Right renal cortex interstitium (tissue), 3 donors: ENCODE measurements around the gene GMDS. TPM values are rescaled to one million over a fixed set of nuclear protein-coding genes. Genes with fewer than 3 reads are reported as not detected.
A peak's percentile ranks its signal among the peaks of the same experiment; 100 is the strongest.

Source experiments
- DNase-seq, 3 donors: peaks; one replicate each; pipeline ENCODE4 v3.0.0-alpha.2; 2013; ENCODE audit warnings: low read depth in 3 of 3, low spot score in 2 of 3
- polyA plus RNA-seq, 3 donors: library from polyadenylated mRNA; unstranded; fragments of 120-200 nt; gene quantifications; one replicate each; pipeline ENCODE4 v1.2.1, GENCODE V29; 2013; ENCODE audit not compliant: insufficient read length in 3 of 3

Gene GMDS
- polyA plus RNA-seq, 3 donors: 70.8 to 90.1 (median 74.0) TPM

DNA sequence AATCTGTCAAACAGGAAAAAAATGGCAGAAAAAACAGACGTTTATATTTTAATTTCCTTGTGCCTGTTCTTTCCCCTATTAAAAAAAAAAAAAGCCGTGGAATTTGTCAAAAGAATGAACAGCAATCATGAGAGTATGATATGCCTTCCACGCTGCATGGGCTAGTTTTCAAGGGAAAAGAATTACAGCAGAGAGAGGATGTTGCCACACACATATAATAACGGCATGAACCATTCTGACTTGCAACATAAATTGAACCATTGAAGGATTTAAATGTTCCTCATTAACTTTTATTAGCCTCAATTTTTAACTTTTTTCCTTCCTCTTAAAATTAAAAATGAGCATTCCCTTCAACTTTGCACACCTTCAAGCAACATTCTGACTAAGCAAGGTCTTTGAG is 333.9 kb downstream of the GMDS start:
- DNase-seq: no peak

DNA sequence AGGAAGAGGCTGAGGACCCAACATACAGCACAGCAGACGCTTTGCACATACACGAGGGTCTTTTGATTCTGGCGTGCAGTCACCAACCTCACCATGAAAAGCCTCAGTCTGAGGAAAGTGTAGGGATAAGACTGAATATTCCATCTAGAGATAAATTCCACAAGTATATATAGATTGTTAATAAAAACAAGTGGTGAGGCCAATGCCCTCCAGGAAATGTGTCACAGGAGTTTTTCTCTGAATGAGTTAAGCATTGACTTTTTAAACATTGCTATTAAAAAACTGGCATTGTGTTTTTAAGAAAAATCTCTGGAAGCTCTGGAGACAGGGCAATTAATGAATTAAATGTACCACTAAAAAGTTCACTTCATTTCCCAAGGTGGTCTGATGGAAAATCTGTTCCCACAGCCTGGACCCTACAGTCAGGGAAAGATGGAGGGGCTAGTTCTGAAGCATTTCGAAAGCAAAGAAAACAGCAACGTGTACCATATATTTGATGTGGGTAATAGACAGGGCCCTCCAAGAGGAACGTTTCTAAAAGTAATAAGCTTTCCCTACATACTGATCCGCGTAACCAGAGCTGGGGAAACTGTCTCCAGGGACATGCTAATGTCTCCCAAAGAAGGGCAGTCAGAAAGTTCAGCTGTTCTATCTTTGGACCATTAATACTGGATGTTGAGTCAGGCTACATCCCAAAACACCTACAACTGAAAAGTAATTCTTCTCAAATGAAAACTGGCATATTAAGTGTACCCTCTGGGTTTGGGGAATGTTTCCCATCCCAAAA is 334.6 kb downstream of the GMDS start:
- DNase-seq: no peak

GRCh38 chr6:1908784-1909183 is 336.6 kb downstream of the GMDS start:
- no peak for DNase-seq

DNA sequence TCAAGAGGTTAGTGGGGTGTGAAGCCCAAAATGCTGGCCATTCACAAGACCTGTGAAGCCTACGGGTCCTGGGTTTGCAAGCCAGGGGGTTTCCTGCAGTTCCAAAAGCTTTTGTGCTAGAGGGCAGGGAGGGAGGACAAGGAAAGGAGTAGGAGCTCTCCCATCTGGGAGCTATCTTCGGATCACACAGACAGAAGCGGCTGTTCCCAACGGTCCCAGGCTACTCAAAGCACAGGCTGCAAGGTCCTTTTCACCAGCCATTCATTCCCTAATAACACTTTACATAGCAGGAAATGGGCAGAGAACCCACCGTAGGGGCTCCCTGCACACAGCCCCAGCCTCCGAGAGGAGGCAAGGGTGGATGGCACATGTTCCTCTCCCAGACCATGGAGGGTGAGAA is 338.8 kb downstream of the GMDS start:
- no peak for DNase-seq

DNA sequence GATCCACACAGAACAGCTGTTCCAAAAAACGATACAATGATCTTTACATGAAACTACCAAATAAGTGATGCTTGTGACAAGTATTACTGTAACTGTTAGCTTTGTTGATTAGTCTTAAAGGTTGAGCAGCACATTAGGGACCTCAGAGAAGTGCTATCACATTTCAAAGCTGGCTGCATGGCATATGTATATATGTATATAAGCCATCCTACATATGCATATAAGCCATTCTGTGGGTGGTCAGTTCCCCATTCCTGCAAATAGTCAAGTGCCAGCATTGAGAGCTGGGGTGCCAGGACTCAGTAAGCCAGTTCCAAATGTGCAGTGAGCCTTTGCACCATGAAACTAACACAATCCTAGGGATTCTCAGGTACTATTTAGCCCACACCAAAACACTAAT is 339.4 kb downstream of the GMDS start:
- no peak for DNase-seq

DNA sequence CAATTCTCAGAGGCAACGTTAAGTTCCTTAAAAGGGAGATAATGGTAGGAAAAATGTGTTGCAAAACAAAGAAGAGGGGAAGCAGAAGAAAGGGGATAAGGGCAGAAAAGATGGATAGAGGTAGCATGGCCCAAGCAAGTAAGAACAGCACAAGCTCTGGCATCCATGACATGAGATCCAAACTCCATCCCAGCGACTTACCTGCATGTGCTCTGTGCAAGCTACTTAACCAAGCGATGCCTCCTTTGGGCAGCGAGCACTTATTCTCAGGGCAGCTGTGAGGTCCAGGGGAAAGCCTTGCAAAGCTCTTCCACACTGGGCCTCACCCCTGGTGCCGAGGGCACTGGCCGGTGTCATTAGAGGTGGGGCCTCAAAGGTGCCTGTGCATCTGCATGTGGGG is 340.5 kb downstream of the GMDS start:
- DNase-seq: no peak

GRCh38 chr6:1904466-1904799 is 341.0 kb downstream of the GMDS start:
- DNase-seq: no peak

- DNase-seq: peak in 2 of 3 donors; percentile 75 to 80
Observed at GRCh38 chr6:1903780-1904465, 341.5 kb downstream of the GMDS start.

DNA sequence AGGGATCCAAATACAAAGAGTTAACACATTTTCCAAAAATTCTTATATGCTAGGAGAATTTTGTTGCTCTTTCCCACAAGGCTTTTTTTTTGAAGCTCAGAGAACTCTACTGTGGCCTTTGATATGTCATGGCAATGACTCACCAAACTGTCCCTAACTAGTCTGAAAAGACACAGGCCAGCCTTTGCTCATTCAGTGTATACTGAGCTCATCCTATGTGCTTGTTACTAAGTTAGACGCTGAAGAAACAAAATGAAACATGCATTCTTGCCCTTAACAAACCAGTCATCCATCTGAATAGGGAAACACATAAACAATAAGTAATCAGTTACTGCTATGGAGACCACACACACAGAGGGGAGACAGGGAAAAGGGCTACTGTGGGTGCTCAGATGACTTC is 343.8 kb downstream of the GMDS start:
- DNase-seq: no peak

DNA sequence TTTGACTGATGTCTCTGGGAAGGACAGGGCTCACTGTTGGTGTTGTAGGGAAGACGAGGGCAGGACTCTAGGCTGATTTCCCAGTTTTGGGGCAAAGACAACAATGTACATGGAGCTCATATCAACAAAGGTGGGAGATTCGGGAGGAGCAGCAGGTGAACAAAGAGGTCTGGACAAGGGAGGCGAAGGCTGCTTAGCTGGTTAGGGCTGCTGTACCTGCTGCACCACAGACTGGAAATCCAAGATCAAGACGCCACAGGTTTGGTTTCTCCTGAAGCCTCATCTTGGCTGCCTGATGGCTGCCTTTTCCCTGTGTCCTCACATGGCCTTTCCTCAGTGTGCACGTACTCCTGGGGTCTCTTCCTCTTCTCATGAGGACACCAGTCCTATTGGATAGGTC is 348.5 kb downstream of the GMDS start:
- no peak for DNase-seq

GRCh38 chr6:1895721-1896120 is 349.7 kb downstream of the GMDS start:
- DNase-seq: no peak

GRCh38 chr6:1894954-1895353 is 350.5 kb downstream of the GMDS start:
- DNase-seq: no peak

DNA sequence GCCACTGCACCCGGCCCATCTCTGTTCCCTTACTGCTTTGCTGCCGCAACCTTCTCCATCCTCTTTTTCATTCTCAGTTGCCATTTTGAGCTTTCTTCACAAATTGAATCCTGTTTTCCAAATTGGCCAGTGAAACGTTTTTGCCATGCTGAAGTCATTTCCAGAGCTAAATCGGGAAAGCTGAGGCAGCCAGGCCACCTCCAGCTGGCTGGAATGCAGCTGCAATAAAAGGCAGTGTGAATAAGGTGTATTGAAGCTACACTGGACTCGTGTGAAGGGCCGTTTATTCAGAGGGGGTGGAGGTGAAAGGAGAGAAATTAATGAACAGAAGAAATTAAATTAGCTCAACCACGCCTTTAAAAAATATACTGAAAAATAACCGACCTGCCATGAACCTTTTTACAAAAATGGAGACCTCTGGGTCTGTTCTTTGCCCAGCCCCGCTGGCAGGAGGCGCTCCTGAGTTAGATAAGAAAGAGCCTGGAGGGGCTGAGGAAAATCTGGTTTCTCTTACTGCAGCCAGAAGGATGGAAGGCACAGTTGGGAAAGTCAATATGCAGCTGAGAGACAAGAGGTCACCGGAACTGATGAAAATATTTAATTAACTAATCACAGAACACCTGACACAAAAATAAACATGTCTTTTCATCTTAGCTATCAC is 351.8 kb downstream of the GMDS start:
- no peak for DNase-seq

GRCh38 chr6:1892716-1893115 is 352.7 kb downstream of the GMDS start:
- DNase-seq: no peak

DNA sequence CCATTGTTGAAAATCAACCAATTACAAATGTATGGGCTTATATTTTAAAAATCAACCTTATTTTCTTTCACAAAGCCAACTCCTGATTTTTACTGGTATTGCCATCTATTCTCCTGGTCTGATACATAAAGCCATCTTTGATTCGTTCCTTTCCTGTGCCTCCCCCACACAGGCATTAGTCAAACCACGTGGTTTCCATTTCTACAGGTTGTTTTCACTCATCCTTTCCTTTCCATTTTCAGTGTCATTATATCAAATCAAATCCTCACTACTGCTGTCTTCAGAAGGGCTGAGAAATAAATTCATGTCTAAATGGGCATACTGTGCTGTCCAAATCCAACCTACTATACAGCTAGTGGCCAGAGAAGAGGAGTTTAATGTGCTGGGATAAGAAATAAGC is 354.4 kb downstream of the GMDS start:
- no peak for DNase-seq

GRCh38 chr6:1890071-1890470 is 355.3 kb downstream of the GMDS start:
- no peak for DNase-seq

DNA sequence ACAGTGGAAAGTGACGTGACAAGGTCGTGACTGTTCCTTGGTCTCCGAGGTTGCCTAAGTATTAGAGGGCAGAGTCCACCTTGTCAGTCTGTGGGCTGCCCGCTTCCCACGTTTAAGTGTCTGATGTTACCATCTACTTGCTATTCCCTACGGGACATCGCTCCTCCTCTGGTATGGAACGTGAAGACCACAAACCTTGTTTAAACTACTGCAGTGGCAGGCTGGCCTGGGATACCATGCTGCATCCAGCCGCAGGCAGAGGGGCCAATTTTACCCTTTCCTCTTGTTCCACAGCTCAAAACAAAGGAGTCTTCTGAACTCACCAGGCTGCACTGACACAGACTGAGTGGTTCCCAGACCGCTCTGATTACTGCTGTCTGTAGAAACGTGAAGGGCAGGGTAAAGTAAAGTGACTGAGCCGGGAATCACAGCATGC is 359.8 kb downstream of the GMDS start:
- DNase-seq: no peak

- DNase-seq: no peak
Observed at GRCh38 chr6:1884313-1884712, 361.1 kb downstream of the GMDS start.

- DNase-seq: no peak
Observed at GRCh38 chr6:1878330-1878729, 367.1 kb downstream of the GMDS start.

DNA sequence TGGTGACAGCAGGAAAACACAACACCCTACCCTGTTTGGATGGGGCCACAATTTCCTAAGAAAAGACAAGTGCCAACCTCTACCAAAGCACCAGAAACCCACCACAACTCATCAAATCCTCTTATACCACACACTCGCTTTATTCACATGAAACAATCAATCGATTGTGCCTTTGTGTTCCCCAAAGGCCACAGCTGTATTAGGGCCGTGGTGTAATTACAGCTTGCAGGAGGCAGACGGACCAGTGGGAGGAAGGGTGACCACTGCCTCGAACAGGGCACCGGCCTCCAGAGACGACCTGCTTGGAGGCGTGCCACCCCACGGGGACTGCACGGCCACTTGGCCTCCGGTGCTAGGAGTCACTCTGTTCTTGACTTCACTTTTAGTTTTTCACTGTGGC is 371.6 kb downstream of the GMDS start:
- no peak for DNase-seq

- DNase-seq: peak in 1 of 3 donors; percentile 76
Observed at GRCh38 chr6:1872649-1873131, 372.7 kb downstream of the GMDS start.
